B cell (primary cell): ENCODE results near the gene AHDC1.

ENCODE experiments used
- CTCF ChIP-seq: fragments of 200-600 bp; IDR thresholded peaks from one replicate; pipeline ENCODE4 v1.8.0; 2022; ENCODE audit warnings: antibody characterized with exemption, mild to moderate bottlenecking
- EZH2 ChIP-seq: IDR thresholded peaks from 2 replicates; pipeline ENCODE4 v1.6.1; 2012; ENCODE audit warnings: borderline replicate concordance, low read depth, mild to moderate bottlenecking, moderate library complexity, low read length; ENCODE audit not compliant: insufficient read depth, poor library complexity, severe bottlenecking

GRCh38 chr1:27611450-27611849, 7.5 kb upstream of the AHDC1 start:
- no peak for TF ChIP-seq EZH2
- no peak for TF ChIP-seq CTCF
